HEK293T (cell line): ENCODE results near the gene SLC9A8.

Experiments
- ARNT ChIP-seq: fragments of 450-650 bp; IDR thresholded peaks from 2 replicates; pipeline ENCODE4 v1.6.1; 2017; ENCODE audit warnings: mild to moderate bottlenecking
- BHLHE40 ChIP-seq: fragments of 450-650 bp; IDR thresholded peaks from 2 replicates; pipeline ENCODE4 v1.6.1; 2016; ENCODE audit warnings: mild to moderate bottlenecking, moderate library complexity, borderline replicate concordance
- CTBP1 ChIP-seq: fragments of 450-650 bp; IDR thresholded peaks from 2 replicates; pipeline ENCODE4 v1.6.1; 2016; ENCODE audit warnings: borderline replicate concordance
- ELF4 ChIP-seq: fragments of 450-650 bp; IDR thresholded peaks from 2 replicates; pipeline ENCODE4 v1.6.1; 2017; ENCODE audit warnings: antibody characterized with exemption
- FOXA1 ChIP-seq: fragments of 450-650 bp; IDR thresholded peaks from 2 replicates; pipeline ENCODE4 v1.6.1; 2016; ENCODE audit warnings: mild to moderate bottlenecking
- FOXK2 ChIP-seq: fragments of 450-650 bp; IDR thresholded peaks from 2 replicates; pipeline ENCODE4 v1.6.1; 2016; ENCODE audit warnings: mild to moderate bottlenecking
- HDGF ChIP-seq: fragments of 450-650 bp; IDR thresholded peaks from 2 replicates; pipeline ENCODE4 v1.6.1; 2017; ENCODE audit warnings: antibody characterized with exemption, borderline replicate concordance
- LEF1 ChIP-seq: fragments of 450-650 bp; IDR thresholded peaks from 2 replicates; pipeline ENCODE4 v1.6.1; 2017; ENCODE audit warnings: mild to moderate bottlenecking, borderline replicate concordance
- PKNOX1 ChIP-seq: fragments of 450-650 bp; IDR thresholded peaks from 2 replicates; pipeline ENCODE4 v1.6.1; 2016
- SP1 ChIP-seq: fragments of 450-650 bp; IDR thresholded peaks from 2 replicates; pipeline ENCODE4 v1.6.1; 2017
- SUZ12 ChIP-seq: fragments of 450-650 bp; IDR thresholded peaks from 2 replicates; pipeline ENCODE4 v1.6.1; 2016; ENCODE audit warnings: mild to moderate bottlenecking
- TARDBP ChIP-seq: fragments of 450-650 bp; IDR thresholded peaks from 2 replicates; pipeline ENCODE4 v1.6.1; 2016
- ZNF384 ChIP-seq: fragments of 450-650 bp; IDR thresholded peaks from 2 replicates; pipeline ENCODE4 v1.6.1; 2016

- TF ChIP-seq LEF1 (no peak), SP1 (no peak), ELF4 (no peak), BHLHE40 (no peak), FOXK2 (no peak), ARNT (no peak), SUZ12 (no peak), TARDBP (no peak), CTBP1 (no peak), HDGF (no peak), PKNOX1 (no peak), ZNF384 (no peak), FOXA1 (no peak)
Observed at GRCh38 chr20:49907405-49908257, 95.0 kb downstream of the SLC9A8 start.
